Astrocyte (in vitro differentiated cells and primary cell): ENCODE measurements around the gene RABL3. TPM values are rescaled to one million over a fixed set of nuclear protein-coding genes. Genes with fewer than 3 reads are reported as not detected.

ENCODE experiments used
- DNase-seq: peaks from one replicate; pipeline ENCODE4 v3.0.0-alpha.2; 2010; ENCODE audit warnings: low read depth
- FAIRE-seq: peaks from 2 replicates; lab custom pipeline; 2011; peaks lifted over from hg19 to GRCh38; lab: Jason Lieb, UNC
- H2AFZ ChIP-seq: 2 replicates; pipeline ENCODE4 v1.6.0; 2012; ENCODE audit warnings: low read depth, low read length, inconsistent platforms
- H3K27ac ChIP-seq: 2 replicates; pipeline ENCODE4 v1.5.1; 2011; ENCODE audit warnings: low read depth, low read length, inconsistent platforms
- H3K27me3 ChIP-seq: 2 replicates; pipeline ENCODE4 v1.6.0; 2011; ENCODE audit warnings: low read length, inconsistent platforms; ENCODE audit not compliant: insufficient read depth
- H3K36me3 ChIP-seq: 2 replicates; pipeline ENCODE4 v1.5.1; 2011; ENCODE audit warnings: low read length, inconsistent platforms; ENCODE audit not compliant: insufficient read depth
- H3K4me1 ChIP-seq: 2 replicates; pipeline ENCODE4 v1.5.1; 2011; ENCODE audit warnings: low read length, inconsistent platforms; ENCODE audit not compliant: insufficient read depth
- H3K4me2 ChIP-seq: 2 replicates; pipeline ENCODE4 v1.6.0; 2012; ENCODE audit warnings: low read length, inconsistent platforms
- H3K4me3 ChIP-seq: 2 replicates; pipeline ENCODE4 v1.5.1; 2011; ENCODE audit warnings: low read depth, mild to moderate bottlenecking, low read length, inconsistent platforms; ENCODE audit not compliant: insufficient read depth
- H3K79me2 ChIP-seq: 2 replicates; pipeline ENCODE4 v1.6.0; 2012; ENCODE audit warnings: mild to moderate bottlenecking, low read length, inconsistent platforms; ENCODE audit not compliant: insufficient read depth
- H3K9ac ChIP-seq: 2 replicates; pipeline ENCODE4 v1.6.0; 2012; ENCODE audit warnings: mild to moderate bottlenecking, low read length, inconsistent platforms
- H3K9me3 ChIP-seq: 2 replicates; pipeline ENCODE4 v1.5.1; 2012; ENCODE audit warnings: low read depth, mild to moderate bottlenecking, low read length, inconsistent platforms; ENCODE audit not compliant: insufficient read depth
- H4K20me1 ChIP-seq: 2 replicates; pipeline ENCODE4 v1.6.0; 2012; ENCODE audit warnings: low read length, inconsistent platforms; ENCODE audit not compliant: insufficient read depth
- H3K27ac Mint-ChIP-seq: one replicate; pipeline ENCODE4 v1.8.0; 2021; ENCODE audit warnings: mild to moderate bottlenecking, mixed read lengths; ENCODE audit not compliant: unreplicated experiment
- H3K27me3 Mint-ChIP-seq: one replicate; pipeline ENCODE4 v1.8.0; 2021; ENCODE audit warnings: low read depth, mixed read lengths; ENCODE audit not compliant: unreplicated experiment
- H3K36me3 Mint-ChIP-seq: one replicate; pipeline ENCODE4 v1.8.0; 2021; ENCODE audit warnings: low read depth, mixed read lengths; ENCODE audit not compliant: unreplicated experiment
- H3K4me1 Mint-ChIP-seq: one replicate; pipeline ENCODE4 v1.8.0; 2021; ENCODE audit warnings: low read depth, mixed read lengths; ENCODE audit not compliant: unreplicated experiment
- H3K4me3 Mint-ChIP-seq: one replicate; pipeline ENCODE4 v1.8.0; 2021; ENCODE audit warnings: mild to moderate bottlenecking, moderate library complexity, mixed read lengths; ENCODE audit not compliant: unreplicated experiment
- H3K9me3 Mint-ChIP-seq: one replicate; pipeline ENCODE4 v1.8.0; 2021; ENCODE audit warnings: mild to moderate bottlenecking, mixed read lengths; ENCODE audit not compliant: unreplicated experiment
- CTCF ChIP-seq: IDR thresholded peaks from 2 replicates; pipeline ENCODE4 v1.5.1; 2011; ENCODE audit warnings: low read depth, mild to moderate bottlenecking, inconsistent platforms, low read length, moderate library complexity; ENCODE audit not compliant: insufficient read depth
- EZH2 ChIP-seq: IDR thresholded peaks from 2 replicates; pipeline ENCODE4 v1.6.1; 2012; ENCODE audit warnings: mild to moderate bottlenecking, low read length, inconsistent platforms; ENCODE audit not compliant: insufficient read depth
- total RNA-seq: library from RNA; stranded (reverse); gene quantifications from 2 replicates; pipeline ENCODE4 v1.2.1, GENCODE V29; 2021

Gene RABL3
- total RNA-seq, 1 donor from 2014 or later, result 16.8 TPM

GRCh38 chr3:120649830-120650233 is 92.5 kb downstream of the RABL3 start:
- TF ChIP-seq CTCF, result no peak
- TF ChIP-seq EZH2, result no peak
- Histone ChIP-seq H4K20me1 (no peaks in the 10 kb centered on the region), H3K4me1 (peaks cover 6% of the 10 kb centered on the region), H3K27me3 (no peaks in the 10 kb centered on the region), H3K4me3 (no peak overlapping the region), H3K79me2 (no peaks in the 10 kb centered on the region), H3K36me3 (no peaks in the 10 kb centered on the region), H3K4me2 (no peak overlapping the region), H3K9me3 (no peaks in the 10 kb centered on the region), H3K27ac (no peak overlapping the region), H3K9ac (no peak overlapping the region), H2AFZ (no peak overlapping the region)
- Mint-ChIP-seq H3K4me3 (no peak overlapping the region), H3K27me3 (no peaks in the 10 kb centered on the region), H3K4me1 (peaks cover 5% of the 10 kb centered on the region), H3K36me3 (no peaks in the 10 kb centered on the region), H3K27ac (no peak overlapping the region), H3K9me3 (no peaks in the 10 kb centered on the region)
- DNase-seq (no peak), FAIRE-seq (no peak)

- H3K4me1 Mint-ChIP-seq, result peaks cover 10% of the 10 kb centered on the region
Measured at GRCh38 chr3:120648290-120648689, 94.0 kb downstream of the RABL3 start.

More at GRCh38 chr3:120648290-120648689, 94.0 kb downstream of the RABL3 start:
- H3K79me2 ChIP-seq, result no peaks in the 10 kb centered on the region
- no peak overlapping the region for H3K4me2 ChIP-seq
- Mint-ChIP-seq H3K36me3 (no peaks in the 10 kb centered on the region), H3K4me3 (no peak overlapping the region), H3K9me3 (peaks cover 1% of the 10 kb centered on the region), H3K27ac (no peak overlapping the region), H3K27me3 (no peaks in the 10 kb centered on the region)
- no peak overlapping the region for H3K4me3 ChIP-seq
- FAIRE-seq (no peak), DNase-seq (no peak)
- H4K20me1 ChIP-seq, result no peaks in the 10 kb centered on the region
- no peak overlapping the region for H2AFZ ChIP-seq
- peaks cover 8% of the 10 kb centered on the region for H3K4me1 ChIP-seq
- H3K9me3 ChIP-seq, result no peaks in the 10 kb centered on the region
- no peak overlapping the region for H3K27ac ChIP-seq
- H3K27me3 ChIP-seq, result no peaks in the 10 kb centered on the region
- H3K9ac ChIP-seq, result no peak overlapping the region
- no peak for TF ChIP-seq EZH2
- no peak for TF ChIP-seq CTCF
- H3K36me3 ChIP-seq, result no peaks in the 10 kb centered on the region
